ENCODE results near the gene RIMKLA.

Gene RIMKLA

GRCh38 chr1:42340901-42341300, 39.7 kb upstream of the RIMKLA start:
- peak in 1 of 2 donors; percentile 48 for DNase-seq
- Histone ChIP-seq H3K27ac (ENCODE audit: low read depth, low read length) (no peak overlapping the region), H3K18ac (ENCODE audit: low read length) (no peak overlapping the region), H2AK5ac (ENCODE audit: low read length) (no peak overlapping the region), H3K27me3 (ENCODE audit: insufficient read depth, low read length) (no peaks in the 10 kb centered on the region), H2BK12ac (ENCODE audit: low read length) (no peak overlapping the region), H3K4me1 (ENCODE audit: control insufficient read depth in 1 of 2, insufficient read depth in 2 of 2, low read length in 2 of 2) (peaks cover 7 to 8% of the 10 kb centered on the region in 2 experiments), H4K91ac (ENCODE audit: low read depth, low read length) (no peak overlapping the region), H3K4ac (ENCODE audit: low read depth, low read length) (no peak overlapping the region), H3K79me1 (ENCODE audit: low read length) (peaks cover 3% of the 10 kb centered on the region), H4K8ac (ENCODE audit: low read depth, low read length) (no peak overlapping the region), H3K36me3 (ENCODE audit: control insufficient read depth in 1 of 2, insufficient read depth in 2 of 2, low read length in 2 of 2) (no peaks in the 10 kb centered on the region), H3K4me3 (ENCODE audit: low read depth, low read length) (no peak overlapping the region), H3K9ac (ENCODE audit: low read length) (no peak overlapping the region), H3K79me2 (ENCODE audit: control insufficient read depth, insufficient read depth, low read length, poor library complexity) (no peaks in the 10 kb centered on the region), H3K14ac (ENCODE audit: low read length) (no peak overlapping the region), H2AFZ (ENCODE audit: insufficient read depth, low read length, poor library complexity) (no peak overlapping the region), H2BK5ac (ENCODE audit: low read depth, low read length, poor library complexity) (no peak overlapping the region), H2BK120ac (ENCODE audit: insufficient read depth, low read length, poor library complexity) (no peak overlapping the region), H4K12ac (ENCODE audit: low read depth, low read length) (no peak overlapping the region), H3K4me2 (ENCODE audit: low read length) (no peak overlapping the region), H3K9me3 (ENCODE audit: insufficient read depth, low read depth, low read length) (no peaks in the 10 kb centered on the region), H3K23ac (ENCODE audit: low read length) (no peak overlapping the region)
- WGBS (ENCODE audit: extremely low coverage, insufficient coverage, insufficient read length), result no CpG with 5 or more reads among the region's 1 CpG

- Histone ChIP-seq H3K4me3 (ENCODE audit: low read depth, low read length) (no peak overlapping the region), H3K27ac (ENCODE audit: low read depth, low read length) (no peak overlapping the region), H3K4me2 (ENCODE audit: low read length) (no peak overlapping the region), H3K4ac (ENCODE audit: low read depth, low read length) (no peak overlapping the region), H4K8ac (ENCODE audit: low read depth, low read length) (no peak overlapping the region), H2BK5ac (ENCODE audit: low read depth, low read length, poor library complexity) (no peak overlapping the region), H2BK12ac (ENCODE audit: low read length) (no peak overlapping the region), H3K4me1 (ENCODE audit: control insufficient read depth in 1 of 2, insufficient read depth in 2 of 2, low read length in 2 of 2) (no peaks in the 10 kb centered on the region), H2AFZ (ENCODE audit: insufficient read depth, low read length, poor library complexity) (no peak overlapping the region), H3K36me3 (ENCODE audit: control insufficient read depth in 1 of 2, insufficient read depth in 2 of 2, low read length in 2 of 2) (no peaks in the 10 kb centered on the region), H2AK5ac (ENCODE audit: low read length) (no peak overlapping the region), H3K23ac (ENCODE audit: low read length) (no peak overlapping the region), H3K14ac (ENCODE audit: low read length) (no peak overlapping the region), H4K12ac (ENCODE audit: low read depth, low read length) (no peak overlapping the region), H3K9ac (ENCODE audit: low read length) (no peak overlapping the region), H4K91ac (ENCODE audit: low read depth, low read length) (no peak overlapping the region), H2BK120ac (ENCODE audit: insufficient read depth, low read length, poor library complexity) (no peak overlapping the region), H3K79me2 (ENCODE audit: control insufficient read depth, insufficient read depth, low read length, poor library complexity) (no peaks in the 10 kb centered on the region), H3K27me3 (ENCODE audit: insufficient read depth, low read length) (no peaks in the 10 kb centered on the region), H3K79me1 (ENCODE audit: low read length) (no peaks in the 10 kb centered on the region), H3K18ac (ENCODE audit: low read length) (no peak overlapping the region), H3K9me3 (ENCODE audit: insufficient read depth, low read depth, low read length) (no peaks in the 10 kb centered on the region)
- WGBS (ENCODE audit: extremely low coverage, insufficient coverage, insufficient read length), result no CpG with 5 or more reads among the region's 5 CpGs
- no peak for DNase-seq
Observed at GRCh38 chr1:42343049-42343448, 37.5 kb upstream of the RIMKLA start.

- no peaks in the 10 kb centered on the region for H3K79me1 ChIP-seq (ENCODE audit: low read length)
- H3K9me3 ChIP-seq (ENCODE audit: insufficient read depth, low read depth, low read length), result no peaks in the 10 kb centered on the region
- no peak overlapping the region for H3K18ac ChIP-seq (ENCODE audit: low read length)
- no peak overlapping the region for H3K9ac ChIP-seq (ENCODE audit: low read length)
- no peak overlapping the region for H3K4ac ChIP-seq (ENCODE audit: low read depth, low read length)
- H4K91ac ChIP-seq (ENCODE audit: low read depth, low read length), result no peak overlapping the region
- H2AK5ac ChIP-seq (ENCODE audit: low read length), result no peak overlapping the region
- no peak overlapping the region for H3K23ac ChIP-seq (ENCODE audit: low read length)
- DNase-seq, result no peak
- no peak overlapping the region for H4K8ac ChIP-seq (ENCODE audit: low read depth, low read length)
- no peaks in the 10 kb centered on the region for H3K27me3 ChIP-seq (ENCODE audit: insufficient read depth, low read length)
- H2AFZ ChIP-seq (ENCODE audit: insufficient read depth, low read length, poor library complexity), result no peak overlapping the region
- H3K79me2 ChIP-seq (ENCODE audit: control insufficient read depth, insufficient read depth, low read length, poor library complexity), result no peaks in the 10 kb centered on the region
- no peak overlapping the region for H3K4me2 ChIP-seq (ENCODE audit: low read length)
- H2BK12ac ChIP-seq (ENCODE audit: low read length), result no peak overlapping the region
- no peak overlapping the region for H2BK5ac ChIP-seq (ENCODE audit: low read depth, low read length, poor library complexity)
- no peak overlapping the region for H3K27ac ChIP-seq (ENCODE audit: low read depth, low read length)
- no peaks in the 10 kb centered on the region for H3K4me1 ChIP-seq (ENCODE audit: control insufficient read depth in 1 of 2, insufficient read depth in 2 of 2, low read length in 2 of 2)
- no peak overlapping the region for H4K12ac ChIP-seq (ENCODE audit: low read depth, low read length)
- no peak overlapping the region for H2BK120ac ChIP-seq (ENCODE audit: insufficient read depth, low read length, poor library complexity)
- no peak overlapping the region for H3K14ac ChIP-seq (ENCODE audit: low read length)
- H3K36me3 ChIP-seq (ENCODE audit: control insufficient read depth in 1 of 2, insufficient read depth in 2 of 2, low read length in 2 of 2), result no peaks in the 10 kb centered on the region
- H3K4me3 ChIP-seq (ENCODE audit: low read depth, low read length), result no peak overlapping the region
Observed at GRCh38 chr1:42348498-42348897, 32.1 kb upstream of the RIMKLA start.

GRCh38 chr1:42350086-42350485, 30.5 kb upstream of the RIMKLA start:
- H2AK5ac ChIP-seq (ENCODE audit: low read length), result no peak overlapping the region
- no peak overlapping the region for H4K12ac ChIP-seq (ENCODE audit: low read depth, low read length)
- H2BK120ac ChIP-seq (ENCODE audit: insufficient read depth, low read length, poor library complexity), result no peak overlapping the region
- no peak for DNase-seq
- no peak overlapping the region for H3K23ac ChIP-seq (ENCODE audit: low read length)
- no peaks in the 10 kb centered on the region for H3K27me3 ChIP-seq (ENCODE audit: insufficient read depth, low read length)
- H3K4ac ChIP-seq (ENCODE audit: low read depth, low read length), result no peak overlapping the region
- no peak overlapping the region for H3K4me2 ChIP-seq (ENCODE audit: low read length)
- H3K79me2 ChIP-seq (ENCODE audit: control insufficient read depth, insufficient read depth, low read length, poor library complexity), result no peaks in the 10 kb centered on the region
- no peaks in the 10 kb centered on the region for H3K79me1 ChIP-seq (ENCODE audit: low read length)
- H3K18ac ChIP-seq (ENCODE audit: low read length), result no peak overlapping the region
- H3K9me3 ChIP-seq (ENCODE audit: insufficient read depth, low read depth, low read length), result no peaks in the 10 kb centered on the region
- no peak overlapping the region for H3K27ac ChIP-seq (ENCODE audit: low read depth, low read length)
- H2BK12ac ChIP-seq (ENCODE audit: low read length), result no peak overlapping the region
- no peak overlapping the region for H3K9ac ChIP-seq (ENCODE audit: low read length)
- no peaks in the 10 kb centered on the region for H3K4me1 ChIP-seq (ENCODE audit: control insufficient read depth in 1 of 2, insufficient read depth in 2 of 2, low read length in 2 of 2)
- H2AFZ ChIP-seq (ENCODE audit: insufficient read depth, low read length, poor library complexity), result no peak overlapping the region
- H4K8ac ChIP-seq (ENCODE audit: low read depth, low read length), result no peak overlapping the region
- no peak overlapping the region for H3K4me3 ChIP-seq (ENCODE audit: low read depth, low read length)
- WGBS (ENCODE audit: extremely low coverage, insufficient coverage, insufficient read length), result no CpG with 5 or more reads among the region's 1 CpG
- no peaks in the 10 kb centered on the region for H3K36me3 ChIP-seq (ENCODE audit: control insufficient read depth in 1 of 2, insufficient read depth in 2 of 2, low read length in 2 of 2)
- H4K91ac ChIP-seq (ENCODE audit: low read depth, low read length), result no peak overlapping the region
- H3K14ac ChIP-seq (ENCODE audit: low read length), result no peak overlapping the region
- H2BK5ac ChIP-seq (ENCODE audit: low read depth, low read length, poor library complexity), result no peak overlapping the region

Data from trophoblast cell (in vitro differentiated cells and primary cell).